Fibroblast of skin of right quadriceps (primary cell): Measurements from ENCODE around the gene IL37.
"Not testable (repeated sequence)": the region's sequence is repeated elsewhere in the genome, so short reads cannot be mapped to it uniquely, and the experiment has no call there.

Experiments used
- DNase-seq: peaks from one replicate; pipeline ENCODE4 v3.0.0-alpha.2; 2013

IL37 gene

GRCh38 chr2:112891385-112891831, 19.6 kb upstream of the IL37 start:
- no peak for DNase-seq

- no peak for DNase-seq
These were observed 17.2 kb upstream of the IL37 start for GRCh38 chr2:112893752-112894151.

- DNase-seq, result no peak
These were observed 13.9 kb upstream of the IL37 start for GRCh38 chr2:112896909-112897623.

GRCh38 chr2:112897624-112897978, 13.4 kb upstream of the IL37 start:
- no peak for DNase-seq

GRCh38 chr2:112901431-112902065, 9.4 kb upstream of the IL37 start:
- not testable (repeated sequence) for DNase-seq

GRCh38 chr2:112902816-112903215, 8.1 kb upstream of the IL37 start:
- no peak for DNase-seq

GRCh38 chr2:112904883-112905282, 6.1 kb upstream of the IL37 start:
- DNase-seq, result no peak

GRCh38 chr2:112906276-112906675, 4.7 kb upstream of the IL37 start:
- no peak for DNase-seq

GRCh38 chr2:112907001-112907949, 3.7 kb upstream of the IL37 start:
- DNase-seq, result no peak

- not testable (repeated sequence) for DNase-seq
These were observed 2.4 kb upstream of the IL37 start for GRCh38 chr2:112908559-112908958.

- no peak for DNase-seq
These were observed 746 bp upstream of the IL37 start for GRCh38 chr2:112910219-112910618.

GRCh38 chr2:112912403-112912802, 1.4 kb downstream of the IL37 start:
- no peak for DNase-seq

GRCh38 chr2:112915300-112916144, 4.6 kb downstream of the IL37 start:
- DNase-seq, result no peak

- no peak for DNase-seq
These were observed 5.2 kb downstream of the IL37 start for GRCh38 chr2:112916145-112916571.

GRCh38 chr2:112916625-112917247, 5.8 kb downstream of the IL37 start:
- DNase-seq, result no peak

GRCh38 chr2:112917856-112918255, 6.9 kb downstream of the IL37 start:
- no peak for DNase-seq

- DNase-seq, result no peak
These were observed 7.3 kb downstream of the IL37 start for GRCh38 chr2:112918256-112918655.

GRCh38 chr2:112919086-112919485, 8.1 kb downstream of the IL37 start:
- DNase-seq, result no peak

GRCh38 chr2:112920923-112921532, 10.1 kb downstream of the IL37 start:
- no peak for DNase-seq

- no peak for DNase-seq
These were observed 11.0 kb downstream of the IL37 start for GRCh38 chr2:112921982-112922381.

- DNase-seq, result no peak
These were observed 12.4 kb downstream of the IL37 start for GRCh38 chr2:112923237-112923966.
